A172 (cell line): ENCODE data around the gene SLC9A3. TPM values are rescaled to one million over a fixed set of nuclear protein-coding genes. Genes with fewer than 3 reads are reported as not detected.
A peak's percentile ranks its signal among the peaks of the same experiment; 100 is the strongest.
"Not testable (repeated sequence)": the region's sequence is repeated elsewhere in the genome, so short reads cannot be mapped to it uniquely, and the experiment has no call there.

Experiments
- DNase-seq: peaks from one replicate; pipeline ENCODE4 v3.0.0-alpha.2; 2015; ENCODE audit warnings: low spot score
- total RNA-seq: library from RNA; depleted of rRNA; stranded (reverse); fragments of >200 nt; shearing (Covaris generic); gene quantifications from 2 replicates; pipeline ENCODE4 v1.2.3, GENCODE V29; 2014

The SLC9A3 gene
- total RNA-seq, 1 experiment from 2014 or later: 4.7 TPM

- no peak for DNase-seq
Observed at GRCh38 chr5:476102-476813, 48.0 kb downstream of the SLC9A3 start.

- DNase-seq: no peak
Observed at GRCh38 chr5:475704-476101, 48.5 kb downstream of the SLC9A3 start.

- no peak for DNase-seq
Observed at GRCh38 chr5:474840-475661, 49.2 kb downstream of the SLC9A3 start.

- not testable (repeated sequence) for DNase-seq
Observed at GRCh38 chr5:474232-474839, 49.9 kb downstream of the SLC9A3 start.

GRCh38 chr5:473551-474192 is 50.6 kb downstream of the SLC9A3 start:
- DNase-seq: peak; percentile 27

GRCh38 chr5:472656-473550 is 51.3 kb downstream of the SLC9A3 start:
- DNase-seq: peak; percentile 44

- DNase-seq: no peak
Observed at GRCh38 chr5:472076-472655, 52.1 kb downstream of the SLC9A3 start.

- DNase-seq: no peak
Observed at GRCh38 chr5:471750-472058, 52.5 kb downstream of the SLC9A3 start.

- no peak for DNase-seq
Observed at GRCh38 chr5:470961-471749, 53.1 kb downstream of the SLC9A3 start.

- DNase-seq: no peak
Observed at GRCh38 chr5:469752-470483, 54.3 kb downstream of the SLC9A3 start.

- DNase-seq: no peak
Observed at GRCh38 chr5:468401-468800, 55.8 kb downstream of the SLC9A3 start.

- DNase-seq: no peak
Observed at GRCh38 chr5:466661-467310, 57.5 kb downstream of the SLC9A3 start.

GRCh38 chr5:465591-466403 is 58.5 kb downstream of the SLC9A3 start:
- no peak for DNase-seq

- no peak for DNase-seq
Observed at GRCh38 chr5:464843-465590, 59.2 kb downstream of the SLC9A3 start.

- DNase-seq: no peak
Observed at GRCh38 chr5:464446-464842, 59.8 kb downstream of the SLC9A3 start.

- DNase-seq: no peak
Observed at GRCh38 chr5:463952-464351, 60.3 kb downstream of the SLC9A3 start.

- no peak for DNase-seq
Observed at GRCh38 chr5:463301-463700, 60.9 kb downstream of the SLC9A3 start.
